IPS-18a (cell line): ENCODE measurements around the gene SMAD3.

ENCODE experiments used
- H3K27ac ChIP-seq: one replicate; pipeline ENCODE4 v1.5.1; 2013; ENCODE audit warnings: low read length
- H3K27me3 ChIP-seq: one replicate; pipeline ENCODE4 v1.6.1; 2013; ENCODE audit warnings: mild to moderate bottlenecking, low read length; ENCODE audit not compliant: control insufficient read depth, insufficient read depth
- H3K36me3 ChIP-seq: one replicate; pipeline ENCODE4 v1.6.1; 2013; ENCODE audit warnings: low read depth, low read length; ENCODE audit not compliant: control insufficient read depth
- H3K4me1 ChIP-seq: one replicate; pipeline ENCODE4 v1.6.1; 2013; ENCODE audit warnings: low read depth, low read length; ENCODE audit not compliant: control insufficient read depth
- H3K4me3 ChIP-seq: one replicate; pipeline ENCODE4 v1.5.1; 2013; ENCODE audit warnings: low read length
- H3K9ac ChIP-seq: one replicate; pipeline ENCODE4 v1.6.1; 2013; ENCODE audit warnings: mild to moderate bottlenecking, low read length, moderate library complexity
- H3K9me3 ChIP-seq: one replicate; pipeline ENCODE4 v1.6.1; 2013; ENCODE audit warnings: low read depth, low read length; ENCODE audit not compliant: control insufficient read depth

SMAD3 gene

GRCh38 chr15:67114046-67114445 lies 48.6 kb downstream of the SMAD3 start:
- Histone ChIP-seq H3K4me3 (no peak overlapping the region), H3K27ac (no peak overlapping the region), H3K9ac (no peak overlapping the region), H3K4me1 (no peaks in the 10 kb centered on the region), H3K27me3 (no peaks in the 10 kb centered on the region), H3K9me3 (peaks cover 8% of the 10 kb centered on the region), H3K36me3 (no peaks in the 10 kb centered on the region)

GRCh38 chr15:67114846-67115585 lies 49.6 kb downstream of the SMAD3 start:
- Histone ChIP-seq H3K27me3 (no peaks in the 10 kb centered on the region), H3K9me3 (peaks cover 8% of the 10 kb centered on the region), H3K9ac (no peak overlapping the region), H3K27ac (no peak overlapping the region), H3K36me3 (no peaks in the 10 kb centered on the region), H3K4me1 (no peaks in the 10 kb centered on the region), H3K4me3 (no peak overlapping the region)

GRCh38 chr15:67115586-67115969 lies 50.2 kb downstream of the SMAD3 start:
- Histone ChIP-seq H3K4me1 (peaks cover 3% of the 10 kb centered on the region), H3K9me3 (peaks cover 8% of the 10 kb centered on the region), H3K36me3 (no peaks in the 10 kb centered on the region), H3K27ac (no peak overlapping the region), H3K4me3 (no peak overlapping the region), H3K9ac (no peak overlapping the region), H3K27me3 (no peaks in the 10 kb centered on the region)

GRCh38 chr15:67116742-67117141 lies 51.3 kb downstream of the SMAD3 start:
- Histone ChIP-seq H3K27ac (no peak overlapping the region), H3K9ac (no peak overlapping the region)

GRCh38 chr15:67117370-67117769 lies 52.0 kb downstream of the SMAD3 start:
- Histone ChIP-seq H3K27ac (no peak overlapping the region), H3K9ac (no peak overlapping the region), H3K4me1 (peaks cover 8% of the 10 kb centered on the region)

More at GRCh38 chr15:67116742-67117141, 51.3 kb downstream of the SMAD3 start:
- no peaks in the 10 kb centered on the region for H3K36me3 ChIP-seq
- H3K4me3 ChIP-seq: no peak overlapping the region
- peaks cover 8% of the 10 kb centered on the region for H3K4me1 ChIP-seq
- no peaks in the 10 kb centered on the region for H3K27me3 ChIP-seq
- no peaks in the 10 kb centered on the region for H3K9me3 ChIP-seq

GRCh38 chr15:67118808-67119207 lies 53.4 kb downstream of the SMAD3 start:
- Histone ChIP-seq H3K36me3 (no peaks in the 10 kb centered on the region), H3K4me3 (no peak overlapping the region), H3K27me3 (no peaks in the 10 kb centered on the region), H3K9ac (no peak overlapping the region), H3K4me1 (peaks cover 8% of the 10 kb centered on the region), H3K27ac (no peak overlapping the region), H3K9me3 (no peaks in the 10 kb centered on the region)

More at GRCh38 chr15:67117370-67117769, 52.0 kb downstream of the SMAD3 start:
- no peaks in the 10 kb centered on the region for H3K9me3 ChIP-seq
- no peak overlapping the region for H3K4me3 ChIP-seq
- H3K36me3 ChIP-seq: no peaks in the 10 kb centered on the region
- H3K27me3 ChIP-seq: no peaks in the 10 kb centered on the region

- Histone ChIP-seq H3K4me3 (no peak overlapping the region), H3K4me1 (peaks cover 8% of the 10 kb centered on the region), H3K27ac (no peak overlapping the region)
These were observed 53.9 kb downstream of the SMAD3 start for GRCh38 chr15:67119238-67119846.

GRCh38 chr15:67120009-67120838 lies 54.8 kb downstream of the SMAD3 start:
- H3K27ac ChIP-seq: no peak overlapping the region
- H3K27me3 ChIP-seq: no peaks in the 10 kb centered on the region
- peaks cover 8% of the 10 kb centered on the region for H3K4me1 ChIP-seq
- H3K4me3 ChIP-seq: no peak overlapping the region
- H3K9ac ChIP-seq: no peak overlapping the region
- H3K9me3 ChIP-seq: no peaks in the 10 kb centered on the region
- no peaks in the 10 kb centered on the region for H3K36me3 ChIP-seq

More at GRCh38 chr15:67119238-67119846, 53.9 kb downstream of the SMAD3 start:
- H3K9me3 ChIP-seq: no peaks in the 10 kb centered on the region
- H3K36me3 ChIP-seq: no peaks in the 10 kb centered on the region
- no peaks in the 10 kb centered on the region for H3K27me3 ChIP-seq
- no peak overlapping the region for H3K9ac ChIP-seq

GRCh38 chr15:67120839-67121643 lies 55.6 kb downstream of the SMAD3 start:
- Histone ChIP-seq H3K9ac (no peak overlapping the region), H3K4me1 (peaks cover 8% of the 10 kb centered on the region), H3K36me3 (no peaks in the 10 kb centered on the region), H3K4me3 (no peak overlapping the region), H3K27ac (no peak overlapping the region), H3K9me3 (no peaks in the 10 kb centered on the region), H3K27me3 (no peaks in the 10 kb centered on the region)

GRCh38 chr15:67121644-67122605 lies 56.5 kb downstream of the SMAD3 start:
- H3K9ac ChIP-seq: no peak overlapping the region
- no peaks in the 10 kb centered on the region for H3K27me3 ChIP-seq
- H3K4me3 ChIP-seq: no peak overlapping the region
- H3K4me1 ChIP-seq: peaks cover 8% of the 10 kb centered on the region
- H3K36me3 ChIP-seq: no peaks in the 10 kb centered on the region
- no peaks in the 10 kb centered on the region for H3K9me3 ChIP-seq
- H3K27ac ChIP-seq: no peak overlapping the region
